ENCODE data around the gene UGT1A10.

UGT1A10 gene

DNA sequence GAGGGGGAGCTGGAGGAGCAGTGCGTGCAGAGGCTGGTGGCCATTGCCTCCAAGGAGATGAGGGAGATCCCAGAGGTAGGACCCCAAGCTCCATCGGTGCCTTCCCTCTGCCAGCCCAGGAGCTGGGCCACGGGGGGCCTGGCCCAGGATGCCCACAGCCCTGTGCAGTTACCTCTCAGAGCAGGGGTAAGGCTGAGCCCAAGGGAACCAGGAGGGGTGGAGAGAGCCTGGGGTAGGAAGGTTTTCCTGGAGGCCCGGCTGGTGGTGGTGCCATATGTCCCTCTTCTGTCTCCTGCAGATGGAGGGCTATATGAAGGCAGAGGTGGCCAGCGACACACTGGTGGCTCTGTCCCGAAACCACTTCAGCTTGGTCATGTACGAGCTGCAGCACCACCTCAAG lies 153.3 kb downstream of the UGT1A10 start:
- no peak for DNase-seq

GRCh38 chr2:233791151-233791882 lies 155.1 kb downstream of the UGT1A10 start:
- DNase-seq: no peak

DNA sequence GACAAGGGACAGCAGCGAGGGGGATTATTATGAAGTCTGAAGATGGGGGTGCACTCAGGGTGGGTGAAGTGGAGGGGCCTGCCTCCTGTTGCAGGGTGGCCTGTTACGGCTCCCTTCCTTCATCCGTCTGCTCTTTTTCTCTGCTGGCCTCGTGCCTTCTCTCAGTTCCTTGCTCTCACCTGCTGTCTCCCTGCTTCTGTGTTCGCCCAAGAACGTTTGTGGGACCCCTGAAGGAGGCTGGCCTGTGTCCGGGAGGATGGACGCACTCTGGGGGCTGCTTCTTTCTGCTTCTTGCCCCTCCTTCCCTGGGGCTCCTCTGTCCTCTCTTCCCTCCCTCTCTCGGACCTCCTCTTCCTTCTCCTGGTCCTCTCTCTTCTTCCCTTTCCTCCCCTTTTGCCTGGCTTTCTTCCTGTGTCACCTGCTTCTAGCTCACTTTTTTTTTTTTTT lies 155.7 kb downstream of the UGT1A10 start:
- no peak for DNase-seq

- no peak for DNase-seq
These were observed 156.5 kb downstream of the UGT1A10 start for GRCh38 chr2:233792720-233793119.

DNA sequence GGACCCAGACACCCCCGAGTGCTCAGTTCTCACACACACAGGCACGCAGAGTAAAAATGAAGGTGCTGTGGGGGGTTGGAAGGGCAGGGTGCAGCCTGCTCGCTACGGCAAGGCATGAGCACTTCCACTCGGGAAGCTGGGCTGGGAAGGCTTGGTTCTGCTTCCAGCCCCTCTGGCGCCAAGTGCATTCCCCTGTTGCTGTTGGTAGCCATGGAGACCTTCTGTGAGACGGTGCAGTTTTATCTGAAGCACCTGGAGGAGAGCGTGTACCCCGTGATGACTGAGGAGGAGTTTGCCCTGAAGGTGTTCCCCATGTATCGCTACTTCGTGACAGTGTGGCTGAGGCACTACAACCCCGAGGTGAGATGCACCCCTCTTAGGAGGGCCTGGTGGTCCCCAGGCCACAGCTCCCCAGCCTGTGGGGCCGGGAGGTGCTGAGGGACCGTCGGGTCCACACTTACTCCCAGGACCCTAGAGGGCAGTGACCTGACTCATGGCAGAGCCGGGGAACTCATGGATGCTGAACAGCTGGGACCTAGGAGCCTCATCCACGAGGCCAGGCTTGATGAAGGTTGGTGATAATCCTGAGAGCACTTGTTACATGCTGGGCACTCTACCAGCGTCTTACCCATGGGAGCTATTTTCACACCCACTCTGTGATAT lies 157.3 kb downstream of the UGT1A10 start:
- DNase-seq: no peak

DNA sequence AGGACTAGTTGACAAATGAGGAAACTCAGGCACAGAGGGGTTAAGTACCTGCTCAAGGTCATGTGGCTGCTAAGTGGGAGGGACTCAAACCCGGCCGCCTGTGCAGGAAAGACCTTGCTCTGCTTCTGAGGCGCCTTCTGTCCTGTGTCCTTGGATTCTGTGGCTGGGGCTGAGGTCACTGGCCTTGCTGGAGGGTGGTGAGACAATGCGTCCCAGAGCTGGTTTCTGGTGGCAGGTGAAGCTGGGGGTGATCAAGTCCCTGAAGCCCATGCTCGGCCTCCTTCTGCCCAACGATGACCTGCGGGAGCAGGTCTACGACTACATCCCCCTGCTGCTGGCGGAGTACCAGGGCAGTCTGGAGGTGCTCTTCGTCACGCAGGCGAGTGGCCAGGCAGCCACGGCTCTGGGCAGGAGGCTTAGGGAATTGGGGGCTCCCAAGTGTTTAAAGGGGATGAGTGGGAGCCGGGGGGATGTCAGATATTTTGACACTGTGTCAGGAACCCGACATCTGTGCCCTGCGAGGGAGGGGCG lies 157.9 kb downstream of the UGT1A10 start:
- DNase-seq: no peak

DNA sequence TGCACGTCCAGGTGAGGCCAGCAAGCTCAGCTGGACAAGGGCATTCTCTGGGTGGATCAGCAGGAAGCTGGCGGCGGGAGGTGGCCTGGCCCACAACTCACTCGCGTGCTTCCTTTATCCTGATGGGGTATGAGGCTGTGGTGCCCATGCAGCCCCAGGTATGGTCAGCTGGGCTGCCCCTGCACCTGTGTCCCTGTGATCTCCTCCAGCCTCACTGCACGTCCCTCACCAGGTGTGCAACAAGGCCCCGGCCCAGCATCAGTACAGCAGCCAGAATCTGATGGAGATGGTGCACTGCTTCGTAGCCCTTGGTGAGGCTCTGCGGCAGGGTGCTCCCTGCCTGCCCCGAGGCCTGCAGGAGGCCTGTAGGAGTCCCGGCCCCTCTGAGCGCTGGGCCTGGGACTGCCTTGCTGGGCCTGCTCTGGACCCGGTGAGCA lies 159.5 kb downstream of the UGT1A10 start:
- no peak for DNase-seq

- DNase-seq: no peak
These were observed 160.0 kb downstream of the UGT1A10 start for GRCh38 chr2:233796254-233796653.

DNA sequence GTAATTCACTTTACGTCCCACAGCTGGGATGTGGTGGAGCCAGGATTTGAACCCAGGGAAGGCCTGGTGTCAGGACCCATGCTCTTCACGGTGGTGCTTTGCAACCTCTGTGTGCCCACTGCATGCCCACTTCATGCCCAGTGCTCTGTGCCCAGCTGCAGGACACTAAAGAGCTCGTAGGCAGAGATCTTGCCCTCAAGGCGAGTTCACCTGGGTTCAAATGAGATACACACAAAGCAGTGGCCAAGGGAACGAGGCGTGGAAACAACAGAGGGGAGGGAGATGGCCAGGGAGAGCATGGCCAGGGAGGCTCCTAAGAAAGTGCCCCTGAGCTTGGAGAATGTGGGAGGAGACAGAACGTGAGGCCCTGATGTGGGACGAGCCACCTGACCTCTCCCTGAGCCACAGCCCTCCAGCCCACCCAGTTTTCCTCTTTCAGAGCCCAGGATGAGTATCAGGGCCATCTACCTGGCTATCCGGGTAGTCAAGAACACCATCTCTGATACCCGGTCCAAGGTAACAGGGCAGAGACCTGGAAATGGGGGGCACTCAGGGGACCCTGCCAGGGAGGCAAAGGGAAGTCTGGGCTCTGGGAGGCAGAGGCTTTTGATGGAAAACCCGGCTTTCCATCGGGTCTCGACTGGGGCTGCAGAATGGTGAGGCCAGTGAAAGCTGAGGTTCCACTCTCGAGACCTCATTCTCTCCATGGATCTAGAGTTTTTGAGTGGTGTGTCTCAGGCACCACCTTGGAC lies 162.3 kb downstream of the UGT1A10 start:
- no peak for DNase-seq

DNA sequence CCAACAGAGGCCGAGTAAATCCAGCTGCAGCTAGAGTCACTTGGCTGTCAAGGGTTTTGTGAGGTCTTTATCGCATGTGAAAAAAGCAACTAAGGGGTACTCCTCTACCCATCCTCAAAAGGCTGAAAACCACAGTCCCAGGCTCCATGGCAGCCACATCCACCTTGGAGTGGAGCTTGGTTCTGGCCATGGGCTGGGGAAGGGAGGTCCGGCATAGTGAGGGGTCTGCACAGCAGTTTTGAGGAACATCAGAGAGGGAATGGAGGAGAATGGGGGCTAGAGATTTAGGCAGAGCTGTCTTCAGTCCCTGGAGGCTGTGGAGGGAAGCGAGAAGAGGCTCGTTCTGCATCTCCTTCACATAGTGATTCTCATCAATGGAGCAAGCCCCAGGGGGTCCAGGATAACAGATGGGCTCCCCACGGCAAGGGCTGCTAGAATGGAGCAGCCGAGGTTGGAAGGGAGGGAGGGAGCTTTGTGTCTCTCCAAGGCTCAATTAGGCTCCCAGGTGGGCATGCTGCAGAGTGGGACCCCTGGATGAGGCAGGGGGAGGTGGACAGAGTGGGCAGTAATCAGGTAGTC lies 162.9 kb downstream of the UGT1A10 start:
- DNase-seq: no peak

- no peak for DNase-seq
These were observed 163.5 kb downstream of the UGT1A10 start for GRCh38 chr2:233799716-233800115.

DNA sequence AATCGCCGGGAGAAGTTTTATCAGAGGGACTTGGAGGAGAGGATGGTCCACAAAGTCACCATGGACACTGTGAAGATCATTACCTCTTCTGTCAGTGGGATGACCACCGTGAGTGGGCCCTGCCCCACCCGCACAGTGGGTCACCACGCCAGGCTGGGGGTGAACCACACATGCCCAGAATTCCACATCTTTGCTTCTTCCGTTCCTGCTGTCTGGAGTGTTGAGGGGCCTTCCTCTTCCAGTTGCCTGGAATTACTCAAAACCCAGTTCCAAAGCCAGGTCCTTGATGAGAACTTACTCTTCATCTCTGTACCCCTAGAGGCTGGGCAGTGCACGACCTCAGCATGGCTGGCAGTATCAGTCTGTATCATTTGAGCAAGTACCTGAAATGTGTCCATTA lies 164.0 kb downstream of the UGT1A10 start:
- DNase-seq: no peak

GRCh38 chr2:233801357-233802131 lies 165.3 kb downstream of the UGT1A10 start:
- no peak for DNase-seq

DNA sequence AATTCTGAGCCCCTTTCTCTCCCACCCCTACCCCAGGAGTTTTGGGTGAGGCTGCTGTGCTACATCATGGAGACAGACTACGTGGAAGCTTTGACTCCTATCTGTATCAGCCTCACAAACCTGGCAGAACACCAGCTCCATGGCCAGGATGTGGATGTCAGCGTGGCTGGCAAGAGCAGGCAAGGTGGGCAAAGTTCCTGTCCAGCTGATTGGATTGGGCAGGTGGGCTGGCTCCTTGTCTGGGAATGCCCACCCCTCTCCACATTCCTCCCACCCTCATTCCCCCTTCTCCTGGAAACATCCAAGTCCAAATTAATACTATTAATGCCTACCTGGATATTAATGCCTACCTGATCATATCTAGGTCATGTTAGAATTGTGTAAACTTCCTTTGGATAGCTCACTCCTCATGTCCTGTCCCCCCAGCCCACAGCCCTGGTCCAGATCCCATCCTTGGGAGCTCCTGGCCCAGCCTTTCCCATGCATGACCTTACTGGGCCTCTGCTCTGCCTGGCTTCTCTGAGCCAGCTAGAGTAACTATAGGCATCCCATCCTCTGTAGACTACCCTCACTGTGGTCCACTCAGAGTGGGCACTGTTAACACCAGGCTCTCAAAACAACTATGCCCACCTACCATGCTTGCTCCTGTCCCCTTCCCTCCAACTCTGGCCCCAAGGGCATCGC lies 166.0 kb downstream of the UGT1A10 start:
- DNase-seq: no peak

DNA sequence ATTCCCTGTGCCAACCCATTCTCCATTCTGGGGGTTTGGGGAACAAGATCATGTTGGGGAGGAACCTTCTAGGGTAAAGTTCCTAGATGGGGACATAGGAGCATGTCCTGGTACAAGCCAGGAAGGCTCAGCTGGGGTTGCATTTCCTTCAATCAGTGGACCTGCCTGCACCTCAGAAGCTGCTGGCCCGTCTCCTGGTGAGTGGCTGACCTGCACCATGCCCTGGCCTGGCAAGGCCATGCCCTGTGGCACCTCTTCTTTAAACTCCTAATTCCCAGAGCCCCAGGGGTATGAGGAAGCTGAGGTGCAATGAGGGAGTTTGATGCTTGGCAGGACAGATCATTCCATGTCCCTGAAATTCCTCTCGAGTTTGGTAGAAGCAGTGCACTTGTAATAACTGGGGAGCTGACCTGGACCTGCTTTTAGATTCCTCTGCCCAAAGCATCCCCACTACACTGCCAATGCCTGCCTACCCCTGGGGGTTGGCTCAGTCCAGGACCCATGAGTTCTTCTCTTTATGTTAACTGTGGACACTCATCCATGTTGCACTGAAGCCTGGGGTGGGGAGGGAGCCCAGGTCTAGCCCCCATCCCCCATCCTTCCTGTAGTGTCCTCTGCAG lies 167.2 kb downstream of the UGT1A10 start:
- no peak for DNase-seq

GRCh38 chr2:233803994-233804393 lies 167.7 kb downstream of the UGT1A10 start:
- no peak for DNase-seq

- DNase-seq: no peak
These were observed 171.1 kb downstream of the UGT1A10 start for GRCh38 chr2:233807215-233807865.

GRCh38 chr2:233807966-233808935 lies 172.0 kb downstream of the UGT1A10 start:
- no peak for DNase-seq

DNA sequence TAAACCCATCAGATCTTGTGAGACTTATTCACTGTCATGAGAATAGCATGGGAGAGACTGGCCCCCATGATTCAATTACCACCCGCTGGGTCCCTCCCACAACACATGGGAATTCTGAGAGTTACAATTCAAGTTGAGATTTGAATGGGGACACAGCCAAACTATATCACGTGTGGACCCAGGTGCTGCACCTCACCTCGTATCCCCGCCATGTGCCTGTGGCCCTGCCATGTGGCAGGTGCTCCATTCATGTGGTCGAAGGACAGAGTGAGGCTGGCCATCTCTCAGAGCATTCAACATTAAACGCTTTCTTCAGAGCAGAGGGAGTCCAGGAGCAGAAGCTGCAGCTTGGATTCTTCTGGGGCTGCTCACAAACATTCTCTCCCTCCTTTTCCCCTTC lies 174.1 kb downstream of the UGT1A10 start:
- no peak for DNase-seq

All from NCI-H774 (cell line).